ENCODE data around the gene ALS2.

ALS2 gene

DNA sequence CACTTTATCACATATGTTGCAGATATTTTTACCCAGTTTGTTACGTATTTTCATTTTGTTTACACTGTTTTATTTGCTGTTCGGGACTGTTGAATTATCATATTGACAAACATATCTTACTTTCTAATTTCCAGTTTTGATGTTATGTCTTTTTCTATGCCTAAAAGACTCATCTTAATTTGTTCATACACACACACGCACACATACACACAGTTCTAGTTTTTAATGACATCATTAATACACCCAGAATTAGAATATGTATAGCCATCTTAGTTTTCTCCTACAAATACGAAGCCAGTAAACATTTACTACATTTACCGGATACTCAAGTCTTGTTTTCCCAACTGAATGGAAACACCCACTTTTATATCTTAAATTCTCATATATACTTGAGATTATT, 29.2 kb downstream of the ALS2 start:
- no peak for DNase-seq

GRCh38 chr2:201746551-201746950, 34.2 kb downstream of the ALS2 start:
- DNase-seq, result no peak

DNA sequence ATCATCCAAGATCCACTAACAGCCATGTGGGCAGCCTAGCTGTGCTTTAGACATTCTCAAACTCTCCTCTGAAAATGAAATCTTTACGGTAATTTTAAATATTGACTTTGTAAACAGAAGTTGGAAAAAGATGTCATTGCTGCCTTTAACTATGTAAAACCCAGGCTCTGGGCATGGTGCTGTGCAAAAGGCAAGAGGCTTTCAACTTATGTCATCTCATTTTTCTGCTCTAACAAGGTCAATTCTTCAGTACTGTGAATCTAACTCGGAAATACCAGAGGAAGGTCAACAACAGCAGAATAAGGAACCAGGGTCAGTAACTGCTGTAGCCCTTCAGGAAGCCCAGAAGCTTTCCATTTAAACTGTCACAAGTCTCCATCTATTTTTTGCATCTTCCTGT, 45.2 kb downstream of the ALS2 start:
- no peak for DNase-seq

DNA sequence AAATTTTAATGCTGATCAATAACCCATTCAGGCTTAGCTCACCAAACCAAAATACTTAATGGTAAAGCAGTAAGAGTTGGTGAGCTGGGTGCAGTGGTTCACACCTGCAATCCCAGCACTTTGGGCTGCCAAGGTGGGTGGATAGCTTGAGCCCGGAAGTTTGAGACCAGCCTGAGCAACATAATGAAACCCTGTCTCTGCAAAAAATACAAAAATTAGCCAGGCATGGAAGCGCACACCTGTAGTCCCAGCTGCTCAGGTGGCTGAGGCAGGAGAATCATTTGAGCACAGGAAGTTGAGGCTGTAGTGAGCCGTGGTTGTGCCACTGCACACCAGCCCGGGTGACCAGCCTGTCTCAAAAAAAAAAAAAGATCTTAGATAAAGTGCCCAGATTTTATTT, 46.6 kb downstream of the ALS2 start:
- no peak for DNase-seq

DNA sequence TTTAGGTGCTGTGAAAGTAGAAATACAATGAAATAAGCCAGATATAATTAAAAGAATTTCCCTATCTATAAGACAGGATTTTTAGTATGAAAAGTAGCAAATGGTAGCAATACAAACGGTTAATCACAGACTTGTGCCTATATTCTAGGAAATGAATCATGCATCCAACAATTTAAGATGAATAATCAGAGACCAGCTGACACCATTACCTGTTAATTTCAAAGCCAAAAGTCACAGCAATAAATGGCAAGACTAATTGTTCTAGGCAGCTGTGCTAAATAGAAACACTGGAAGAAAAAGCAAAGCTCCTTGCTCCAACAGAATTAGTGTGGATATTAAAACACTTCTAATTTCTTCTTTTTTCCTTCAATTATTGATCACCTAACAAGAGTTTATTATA, 47.2 kb downstream of the ALS2 start:
- no peak for DNase-seq

- no peak for DNase-seq
These were observed 50.0 kb downstream of the ALS2 start for GRCh38 chr2:201730651-201731285.

DNA sequence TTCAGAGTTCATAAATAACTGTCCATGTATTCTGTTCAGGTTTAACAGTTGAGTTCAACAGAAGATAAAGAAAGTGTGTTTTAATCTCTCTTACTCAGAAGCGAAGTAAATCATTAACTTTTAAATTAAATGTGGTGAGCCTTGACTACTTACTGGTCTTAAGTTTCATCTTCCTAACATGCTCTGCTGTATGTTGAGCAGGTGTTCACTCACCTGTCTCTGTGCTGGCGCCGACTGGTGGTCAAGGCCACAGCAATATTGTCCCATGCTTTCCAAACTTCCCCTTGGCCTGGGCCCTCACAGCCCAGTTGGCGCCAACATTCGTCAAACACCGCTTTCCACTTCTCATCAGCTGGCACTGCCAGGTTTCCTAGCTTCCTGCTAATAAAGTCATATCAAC, 65.3 kb downstream of the ALS2 start:
- DNase-seq, result no peak

- no peak for DNase-seq
These were observed 68.0 kb downstream of the ALS2 start for GRCh38 chr2:201712726-201713125.

DNA sequence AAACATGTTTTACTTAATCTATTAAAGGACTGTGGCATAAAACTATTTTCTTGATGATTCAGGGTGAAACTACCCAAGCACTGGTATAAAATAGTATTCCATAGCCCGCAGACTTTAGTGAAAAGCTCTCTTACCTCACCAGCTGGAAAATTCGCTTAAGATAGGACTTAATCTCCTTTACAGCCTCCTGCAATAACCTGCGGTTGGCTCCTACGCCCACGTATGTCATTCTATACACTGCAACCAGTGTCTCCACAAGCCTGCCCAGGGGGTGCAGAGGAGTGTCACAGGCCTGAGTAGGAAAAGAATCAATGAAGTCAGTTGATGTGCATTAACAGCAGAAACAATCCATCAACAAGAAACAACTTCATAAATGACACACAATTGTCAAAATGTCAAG, 71.0 kb downstream of the ALS2 start:
- no peak for DNase-seq

DNA sequence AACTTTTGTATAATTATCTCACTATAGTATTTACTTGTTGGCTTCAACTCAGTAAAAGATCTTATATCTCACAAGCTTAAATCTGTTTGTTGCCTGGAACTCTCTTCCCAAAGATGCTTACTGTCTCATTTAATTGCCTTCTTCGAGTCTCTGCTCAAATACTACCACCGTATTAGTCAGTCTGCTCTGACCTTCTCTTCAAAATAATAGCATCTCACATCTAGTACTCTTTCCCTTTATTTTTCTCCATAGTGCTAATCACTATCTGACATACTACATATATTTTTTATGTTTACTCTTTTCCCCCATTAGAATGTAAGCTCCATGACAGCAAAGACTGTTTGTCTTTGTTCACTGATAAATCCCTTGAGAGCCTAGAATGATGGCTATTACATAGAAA, 71.7 kb downstream of the ALS2 start:
- DNase-seq, result no peak

GRCh38 chr2:201707753-201708152, 73.0 kb downstream of the ALS2 start:
- DNase-seq, result no peak

- no peak for DNase-seq
These were observed 73.6 kb downstream of the ALS2 start for GRCh38 chr2:201707142-201707541.

GRCh38 chr2:201704536-201704935, 76.2 kb downstream of the ALS2 start:
- DNase-seq, result no peak

- DNase-seq, result no peak
These were observed 79.1 kb downstream of the ALS2 start for GRCh38 chr2:201701646-201702045.

DNA sequence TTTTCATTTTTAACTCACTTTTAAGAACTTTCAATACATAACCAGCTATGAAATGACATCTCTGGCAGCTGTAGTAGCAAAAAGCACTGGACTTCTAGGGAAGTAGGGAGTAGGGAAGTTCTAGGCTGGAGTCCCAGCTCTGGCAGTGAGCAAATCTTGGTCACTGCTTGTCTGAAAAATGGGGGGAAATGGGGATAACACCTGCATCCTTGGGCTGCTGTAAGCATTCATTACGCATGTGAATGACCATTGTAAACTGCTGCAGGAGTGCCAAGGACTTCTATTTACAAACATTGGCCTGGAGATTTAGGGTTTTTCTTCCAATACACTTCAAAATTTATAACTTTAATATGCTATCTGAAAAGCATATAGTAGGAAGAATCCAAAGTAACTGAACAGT, 81.3 kb downstream of the ALS2 start:
- DNase-seq, result no peak

DNA sequence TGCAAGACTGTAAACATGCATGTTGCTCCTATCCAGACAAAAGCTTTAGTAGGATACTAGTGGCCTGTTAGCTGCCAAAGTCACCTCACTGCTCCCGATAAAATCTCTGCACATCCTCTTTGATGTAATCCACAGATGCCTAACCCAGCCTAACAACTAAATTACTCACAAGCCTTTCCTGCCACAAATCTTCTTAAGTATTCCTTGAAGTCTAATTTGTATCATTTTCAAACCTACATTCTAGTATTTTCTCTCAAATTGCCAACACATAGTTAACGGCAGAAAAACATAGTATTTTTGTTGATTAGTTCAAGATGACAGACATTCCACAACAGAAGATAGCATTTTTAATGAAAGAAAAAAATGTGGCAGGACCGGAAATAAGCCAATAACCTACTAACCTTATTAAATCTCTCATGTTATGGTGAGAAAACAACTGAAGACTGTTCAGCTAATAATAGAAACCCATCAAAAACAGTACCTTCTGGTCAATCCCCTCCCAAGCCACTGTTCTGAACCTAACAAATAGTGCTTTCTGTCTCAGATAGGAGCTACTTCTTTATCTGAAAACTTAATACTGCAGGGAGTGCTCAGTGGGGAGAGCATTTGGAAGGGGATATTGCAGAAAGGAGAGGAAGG, 82.0 kb downstream of the ALS2 start, which contains the start of gene MPP4:
Gene MPP4, minus strand, starts transcription at position 57 of the 639 bp plus-strand sequence. CDS start 4,690 bp downstream, outside the sequence.
- DNase-seq, result no peak

- DNase-seq, result no peak
These were observed 82.8 kb downstream of the ALS2 start for GRCh38 chr2:201697899-201698298.

DNA sequence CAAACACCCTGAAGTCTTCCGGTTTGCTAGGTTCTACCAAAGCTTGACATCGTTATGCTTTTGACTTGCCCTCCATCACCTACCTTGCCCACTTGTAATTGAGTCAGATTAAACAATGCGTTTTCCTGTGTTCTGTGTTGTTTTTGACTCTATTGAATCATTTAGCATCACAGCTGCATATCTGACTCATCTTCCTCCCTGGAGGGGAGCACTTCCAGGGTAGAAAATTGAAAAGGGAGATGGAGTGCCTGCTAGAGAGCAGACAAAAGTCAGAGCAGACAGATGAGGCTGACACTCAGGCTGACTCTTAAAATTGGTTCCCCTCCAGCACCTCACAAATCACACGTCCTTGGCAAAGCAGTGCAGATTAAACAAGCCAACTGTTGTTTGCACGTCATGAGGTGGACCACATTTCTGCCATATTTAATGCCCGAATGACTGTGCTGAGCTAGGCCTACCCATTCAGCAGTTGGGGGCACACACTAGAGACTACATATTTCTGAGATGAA, 84.5 kb downstream of the ALS2 start:
- DNase-seq, result no peak

GRCh38 chr2:201685156-201685555, 95.6 kb downstream of the ALS2 start:
- no peak for DNase-seq

DNA sequence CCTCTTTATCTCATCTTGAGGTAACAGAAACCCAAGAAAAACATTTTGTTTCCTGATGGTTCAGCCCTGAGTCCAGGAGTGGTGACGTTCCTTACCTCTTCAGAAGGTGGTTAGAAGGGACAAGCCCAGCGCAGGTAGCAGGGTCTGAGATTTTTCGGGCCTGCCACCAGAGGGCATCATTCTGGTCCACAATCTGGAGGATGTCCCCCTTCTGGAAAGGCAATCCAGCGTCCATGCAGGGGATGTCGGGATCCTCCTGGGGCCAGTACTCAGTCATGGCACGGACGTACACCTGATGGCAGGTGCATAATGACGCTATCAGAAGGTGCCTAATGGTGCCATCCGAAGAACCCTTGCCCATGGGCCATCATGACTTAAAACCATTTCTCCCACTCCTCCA, 100.0 kb downstream of the ALS2 start:
- no peak for DNase-seq

GRCh38 chr2:201678401-201678800, 102.3 kb downstream of the ALS2 start:
- DNase-seq, result no peak

- DNase-seq, result no peak
These were observed 105.3 kb downstream of the ALS2 start for GRCh38 chr2:201675454-201675853.

GRCh38 chr2:201674794-201675193, 105.9 kb downstream of the ALS2 start:
- DNase-seq, result no peak

- DNase-seq, result no peak
These were observed 106.4 kb downstream of the ALS2 start for GRCh38 chr2:201674298-201674697.

- DNase-seq, result no peak
These were observed 107.2 kb downstream of the ALS2 start for GRCh38 chr2:201673546-201673945.

All from stimulated activated CD4-positive, alpha-beta T cell treated with anti-CD3 and anti-CD28 coated beads, Interleukin-4, amount 100 ng/mL, for 4 hours (primary cell).